NCI-H2227 (cell line): ENCODE results near the gene MKRN2.
"Not testable (repeated sequence)": the region's sequence is repeated elsewhere in the genome, so short reads cannot be mapped to it uniquely, and the experiment has no call there.

ENCODE experiments used
- DNase-seq: peaks from one replicate; lab custom pipeline; 2025; ENCODE audit not compliant: unreplicated experiment; lab: John Stamatoyannopoulos, UW

MKRN2 gene

DNA sequence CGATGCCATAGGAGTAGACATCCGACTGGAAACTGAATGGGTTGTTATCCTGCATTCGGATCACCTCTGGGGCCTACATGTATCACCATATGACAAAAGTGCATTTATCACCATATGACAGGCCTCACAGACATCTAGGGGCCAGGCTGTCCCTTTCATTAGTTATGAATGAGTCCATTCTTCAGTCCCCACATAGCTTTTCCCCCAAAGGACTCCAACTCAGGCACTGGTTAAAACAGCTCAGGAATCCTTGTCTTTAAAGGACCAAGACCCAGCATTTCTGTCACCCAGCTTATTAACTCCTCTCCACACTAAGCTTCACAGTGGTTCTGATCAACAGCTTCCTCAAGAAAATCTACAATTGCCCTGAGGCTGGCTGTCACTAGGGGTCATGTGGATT is 28.3 kb downstream of the MKRN2 start:
- no peak for DNase-seq

DNA sequence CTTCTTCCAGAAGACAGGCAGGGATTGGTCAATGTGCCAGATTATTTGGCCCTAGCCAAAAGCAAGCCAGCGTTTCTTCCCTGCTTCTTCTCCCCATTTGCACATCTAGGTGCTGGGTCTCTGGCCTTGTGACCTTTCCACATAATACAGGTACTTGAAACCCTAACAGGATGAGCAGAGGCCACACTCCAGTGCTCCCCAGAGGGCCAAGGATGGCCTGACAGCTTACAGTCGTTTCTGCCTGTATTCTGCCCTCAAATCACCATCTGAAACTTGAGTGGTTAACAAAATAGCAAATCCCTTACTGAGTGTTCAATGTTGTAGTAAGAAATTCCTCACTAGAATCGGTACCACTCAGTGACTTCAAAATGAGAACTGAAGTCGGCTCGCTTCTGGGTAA is 29.1 kb downstream of the MKRN2 start:
- DNase-seq, result no peak

DNA sequence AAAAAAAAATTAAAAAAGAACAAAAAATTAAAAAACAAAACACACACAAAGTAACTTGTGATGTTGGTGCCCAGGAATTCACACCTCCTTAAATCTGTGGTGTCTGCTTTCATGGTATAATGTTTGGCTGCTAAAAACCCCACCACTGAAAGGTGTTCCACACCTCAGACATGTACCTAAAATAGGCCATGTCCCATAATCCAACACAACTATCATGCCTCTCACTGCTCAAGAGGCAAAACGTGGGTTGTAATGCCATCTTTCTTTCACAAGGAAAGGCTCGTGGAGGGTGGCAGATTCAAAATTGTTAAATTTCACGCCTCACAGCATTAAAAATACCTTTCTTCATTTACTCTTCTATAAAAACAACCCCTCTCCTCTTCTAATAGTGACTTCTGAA is 29.5 kb downstream of the MKRN2 start:
- DNase-seq, result no peak

DNA sequence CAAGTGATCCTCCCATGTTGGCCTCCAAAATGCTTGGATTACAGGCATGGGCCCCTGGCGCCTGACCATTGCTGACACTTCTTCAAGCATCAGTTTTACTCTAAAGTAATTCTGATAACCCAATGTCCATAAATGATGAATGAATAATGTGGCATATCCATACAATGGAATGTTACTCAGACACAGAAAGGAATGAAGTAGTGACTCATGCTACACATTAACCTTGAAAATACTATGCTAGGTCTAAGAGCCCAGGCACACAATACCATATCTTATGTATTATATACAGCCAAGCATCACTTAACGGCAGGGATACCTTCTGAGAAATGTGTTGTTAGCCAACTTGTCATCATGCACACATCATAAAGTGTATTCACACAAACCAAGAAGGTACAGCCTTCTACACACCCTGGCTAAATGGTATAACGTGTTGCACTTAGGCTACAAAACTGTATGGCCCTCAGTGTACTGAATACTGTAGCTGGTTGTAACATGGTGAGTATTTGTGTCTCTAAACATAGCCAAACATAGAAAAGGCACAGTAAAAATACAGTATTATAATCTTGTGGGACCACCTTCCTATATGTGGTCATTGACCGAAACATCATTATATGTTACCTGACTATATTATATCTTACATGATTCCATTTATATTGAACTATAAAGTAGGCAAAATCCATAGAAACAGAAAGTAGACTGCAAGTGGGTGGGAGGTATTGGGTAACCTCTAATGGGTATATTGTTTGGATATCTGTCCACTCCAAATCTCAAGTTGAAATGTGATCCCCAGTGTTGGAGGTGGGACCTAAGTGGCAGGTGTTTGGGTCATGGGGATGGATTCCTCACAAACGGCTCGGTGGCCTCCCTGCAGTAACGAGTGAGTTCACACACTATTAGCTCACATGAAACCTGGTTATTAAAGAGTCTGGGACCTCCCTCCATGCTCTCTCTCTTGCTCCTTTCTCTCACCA is 31.4 kb downstream of the MKRN2 start:
- DNase-seq, result no peak

DNA sequence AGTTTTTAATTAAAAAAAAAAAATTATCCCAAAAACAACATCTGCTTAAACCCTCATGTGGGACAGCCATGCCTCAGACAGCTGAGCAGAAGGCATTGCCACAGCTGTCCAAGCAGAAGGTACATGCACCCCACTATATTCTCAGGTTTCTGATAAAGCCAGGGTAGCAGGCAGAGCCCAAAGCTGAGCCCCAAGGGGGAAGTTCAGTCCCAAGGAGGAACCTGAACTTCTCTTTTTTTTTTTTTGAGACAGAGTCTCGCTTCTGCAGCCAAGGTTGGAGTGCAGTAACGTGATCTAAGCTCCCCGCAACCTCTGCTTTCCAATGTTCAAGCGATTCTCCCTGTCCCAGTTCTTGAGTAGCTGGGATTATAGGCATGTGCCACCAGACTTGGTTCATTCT is 33.2 kb downstream of the MKRN2 start:
- no peak for DNase-seq

DNA sequence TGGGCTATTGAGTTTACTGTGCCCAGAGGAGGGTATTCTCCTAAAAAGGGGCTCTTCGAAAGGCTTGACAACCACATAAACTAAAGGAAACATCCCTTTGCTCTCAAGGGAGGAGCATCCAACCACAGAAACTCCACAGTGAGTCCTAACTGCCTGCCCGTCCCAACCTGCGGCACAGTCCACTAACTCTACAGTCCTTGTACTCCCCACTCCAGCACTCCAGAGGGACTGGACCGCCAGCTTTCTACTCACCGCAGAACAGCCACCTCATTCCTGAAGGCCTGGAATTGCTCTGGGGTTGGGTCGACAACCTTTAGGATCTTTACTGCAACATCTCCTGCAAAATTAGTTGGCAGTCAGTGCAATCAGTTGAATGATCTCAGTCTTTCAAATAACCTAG is 34.6 kb downstream of the MKRN2 start:
- DNase-seq, result no peak

DNA sequence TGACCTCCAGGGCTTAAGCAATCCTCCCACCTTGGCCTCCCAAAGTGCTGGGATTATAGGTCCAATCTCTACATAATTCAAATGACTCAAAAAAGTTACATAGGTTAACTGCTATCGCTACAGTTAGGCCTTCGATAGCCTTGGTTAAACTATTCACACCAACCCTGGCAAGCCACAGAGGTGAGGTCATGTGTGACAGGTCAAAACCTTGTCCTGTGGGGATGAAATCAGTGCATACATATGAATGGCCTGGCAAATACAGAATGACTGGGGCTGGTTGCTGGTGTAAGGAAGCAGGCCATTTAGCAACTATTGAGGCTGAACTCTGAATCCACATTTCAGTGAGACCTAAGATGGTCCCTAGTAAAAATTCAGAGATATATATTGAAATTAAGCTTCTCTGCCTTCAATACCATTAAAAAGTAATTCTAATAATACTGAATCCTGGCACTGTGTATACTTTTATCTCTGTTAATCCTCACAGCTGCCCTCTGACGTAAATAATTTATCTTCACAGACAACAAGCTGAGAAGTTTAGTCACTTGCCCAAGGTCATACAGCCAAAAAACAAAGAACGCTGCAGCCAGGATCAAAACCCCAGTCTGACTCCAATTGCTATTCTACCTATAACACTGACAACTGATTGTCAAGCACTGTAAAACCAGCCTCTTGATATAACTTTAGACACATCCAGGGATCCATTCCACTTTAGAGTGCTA is 35.3 kb downstream of the MKRN2 start:
- no peak for DNase-seq

DNA sequence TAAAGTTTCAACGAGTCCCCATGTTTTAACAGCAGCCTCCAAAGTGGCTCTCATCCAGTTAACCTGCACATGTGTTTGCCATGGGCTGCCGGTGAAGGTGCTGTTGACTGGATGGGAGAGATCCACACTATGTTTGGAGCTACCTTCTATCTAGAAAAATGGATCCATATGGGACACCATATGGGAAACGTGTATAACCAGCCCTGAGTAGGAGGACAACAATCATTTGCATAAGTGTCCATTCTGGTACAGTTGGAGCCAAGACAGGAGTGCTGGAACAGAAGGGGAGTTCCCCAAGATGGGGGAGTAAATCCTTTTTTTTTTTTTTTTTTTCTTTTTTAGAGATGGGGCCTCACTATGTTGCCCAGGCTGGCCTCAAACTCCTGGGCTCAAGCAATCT is 36.6 kb downstream of the MKRN2 start:
- no peak for DNase-seq

DNA sequence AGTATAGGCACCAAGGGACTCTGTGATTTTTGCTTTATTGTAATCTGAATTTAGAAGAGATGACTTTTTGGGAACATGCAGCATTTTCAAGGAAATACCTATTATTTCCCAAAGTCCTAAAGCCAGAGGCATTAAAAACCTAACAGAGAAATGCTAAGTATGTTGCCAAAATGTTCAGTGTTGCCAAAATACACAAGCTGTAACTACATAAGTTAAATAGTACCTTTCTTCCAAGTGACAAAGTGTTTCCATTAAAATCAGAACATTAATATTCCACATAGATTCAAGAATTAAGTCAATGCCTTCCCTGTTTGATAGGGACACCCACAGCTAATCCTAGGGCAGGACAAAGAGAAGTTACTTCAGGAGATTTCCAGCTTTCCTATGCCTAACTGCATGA is 42.0 kb downstream of the MKRN2 start:
- no peak for DNase-seq

DNA sequence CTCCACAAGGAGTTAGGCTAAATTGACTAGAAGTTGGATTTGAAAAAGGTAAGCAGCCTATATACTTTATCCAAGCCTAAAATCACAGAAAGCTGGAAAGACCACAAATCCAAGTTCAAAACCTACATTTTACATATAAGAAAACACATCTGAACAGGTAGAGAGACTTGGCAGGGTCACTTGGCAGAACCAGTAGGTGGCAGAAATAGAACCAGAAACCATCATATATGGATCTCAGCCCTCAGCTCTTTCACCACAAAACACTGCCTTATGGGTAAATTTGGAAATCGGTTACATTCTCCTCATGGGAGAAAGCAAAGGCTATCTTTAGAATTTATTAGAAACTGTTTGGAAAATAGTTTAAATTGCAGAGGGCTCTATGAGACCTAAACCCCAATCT is 44.2 kb downstream of the MKRN2 start:
- no peak for DNase-seq

DNA sequence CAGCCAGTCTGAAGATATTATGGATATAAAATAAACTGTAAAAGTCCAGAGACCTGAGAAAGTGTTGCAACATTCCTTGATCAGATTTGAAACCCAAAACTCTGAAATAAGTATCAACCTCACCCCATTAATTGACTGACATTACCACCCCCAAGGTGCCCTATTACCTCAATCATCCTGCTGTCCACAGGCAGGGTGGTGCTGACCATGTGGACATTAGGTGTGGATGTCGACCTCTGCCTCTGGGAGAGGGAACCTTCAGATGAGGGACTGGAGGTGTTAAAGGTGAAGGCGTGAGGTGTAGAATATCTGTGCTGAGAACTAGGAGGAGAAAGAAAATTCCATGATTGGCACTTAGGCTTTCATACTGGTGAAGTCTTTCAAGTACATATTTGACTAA is 47.1 kb downstream of the MKRN2 start:
- DNase-seq, result no peak

DNA sequence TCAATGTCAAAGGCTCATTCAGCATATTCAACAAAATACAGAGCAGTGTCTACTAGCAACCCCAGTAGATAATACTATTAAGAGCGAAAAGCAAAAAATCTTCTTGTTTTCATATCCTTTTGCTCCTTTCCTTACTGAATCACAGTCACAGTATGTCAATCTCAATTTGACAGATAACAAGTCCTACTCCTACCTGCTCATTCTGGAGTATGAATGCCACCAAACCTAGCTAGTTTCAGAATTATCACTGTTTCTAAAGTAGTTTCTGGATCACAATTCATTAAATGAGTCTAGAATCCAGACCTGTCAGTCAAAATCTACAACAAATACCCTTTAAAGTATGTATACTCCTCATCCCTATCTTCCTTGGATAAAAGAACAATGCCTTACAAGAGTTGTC is 51.5 kb downstream of the MKRN2 start:
- no peak for DNase-seq

DNA sequence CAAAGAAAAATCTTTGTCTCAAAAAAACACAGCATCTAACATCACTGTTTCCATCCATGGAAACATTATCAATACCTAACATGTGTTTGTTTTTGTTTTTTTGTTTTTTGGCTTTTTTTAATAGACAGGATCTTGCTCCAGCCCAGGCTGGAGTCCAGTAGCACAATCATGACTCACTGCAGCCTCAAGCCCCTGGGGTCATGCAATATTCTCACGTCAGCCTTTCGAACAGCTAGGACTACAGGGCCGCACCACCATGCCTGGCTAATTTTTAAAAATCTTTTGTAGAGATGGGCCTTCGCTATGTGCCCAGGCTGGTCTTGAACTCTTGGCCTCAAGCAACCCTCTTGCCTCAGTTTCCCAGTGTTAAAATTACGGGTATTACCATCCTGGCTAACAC is 54.2 kb downstream of the MKRN2 start:
- no peak for DNase-seq

DNA sequence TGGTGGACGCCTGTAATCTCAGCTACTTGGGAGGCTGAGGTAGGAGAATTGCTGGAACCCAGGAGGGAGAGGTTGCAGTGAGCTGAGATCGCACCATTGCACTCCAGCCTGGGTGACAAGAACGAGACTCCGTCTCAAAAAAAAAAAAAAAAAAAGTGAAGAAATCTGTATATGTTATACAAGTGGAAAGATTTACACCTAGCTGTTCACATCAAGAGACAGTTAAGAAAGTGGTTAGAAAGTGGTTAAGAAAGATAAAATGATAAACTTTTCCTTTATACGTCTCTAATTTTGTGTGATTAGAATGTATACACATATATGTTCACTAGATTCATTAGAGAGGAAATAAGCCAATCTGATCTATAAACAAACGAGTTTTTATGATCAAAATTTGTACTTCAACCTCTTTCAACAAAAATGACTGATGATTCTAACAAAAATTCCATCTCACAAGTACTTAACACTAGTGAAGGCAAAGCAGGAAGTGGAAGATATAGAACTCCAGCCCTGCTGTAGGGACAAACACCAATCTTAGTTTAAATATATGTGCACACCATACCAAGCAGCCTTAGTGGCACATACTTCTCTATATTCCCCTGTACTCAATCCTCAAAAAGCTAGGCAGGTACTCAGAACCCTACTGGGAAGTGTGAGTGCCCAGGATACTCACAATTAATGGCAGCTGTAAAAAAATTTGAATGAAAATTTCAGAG is 55.8 kb downstream of the MKRN2 start:
- no peak for DNase-seq

DNA sequence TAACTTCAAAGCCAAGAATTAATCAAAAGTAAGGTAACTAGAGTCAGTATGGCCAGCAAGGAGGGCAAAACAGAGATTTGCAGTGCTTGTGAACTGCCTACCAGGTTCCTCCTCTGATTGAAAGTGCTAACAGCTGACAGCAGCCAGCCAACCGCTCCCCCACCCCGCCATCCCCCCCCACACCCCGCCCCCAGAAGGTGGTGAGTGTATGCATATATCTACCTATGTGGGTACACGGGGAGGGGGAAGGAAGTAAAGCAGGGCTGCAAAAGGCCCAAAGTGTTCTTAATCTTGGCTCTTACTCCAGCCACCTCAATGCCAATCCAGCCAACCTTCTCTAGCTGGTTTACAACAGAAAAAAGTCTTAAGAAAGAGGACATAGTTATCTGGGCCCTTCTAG is 56.4 kb downstream of the MKRN2 start:
- no peak for DNase-seq

DNA sequence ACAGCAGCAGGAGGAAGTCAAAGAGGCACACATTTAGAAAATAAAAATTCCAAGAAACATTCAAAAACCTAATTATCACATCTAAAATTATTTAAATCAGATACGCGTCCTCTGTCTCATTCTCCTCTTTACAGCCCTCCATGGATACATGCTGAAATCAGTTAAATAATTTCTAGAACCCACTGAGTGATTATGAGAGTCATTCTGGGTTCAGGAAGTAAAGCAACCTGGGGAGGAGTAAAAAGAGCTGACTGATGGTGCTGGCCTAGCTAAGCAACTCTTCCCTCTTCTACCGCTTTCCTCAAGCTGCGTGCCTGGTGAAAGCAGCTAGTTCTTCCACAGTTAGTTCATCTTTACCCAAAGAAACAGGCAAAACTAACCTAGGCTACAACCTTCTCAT is 58.4 kb downstream of the MKRN2 start:
- DNase-seq, result no peak

DNA sequence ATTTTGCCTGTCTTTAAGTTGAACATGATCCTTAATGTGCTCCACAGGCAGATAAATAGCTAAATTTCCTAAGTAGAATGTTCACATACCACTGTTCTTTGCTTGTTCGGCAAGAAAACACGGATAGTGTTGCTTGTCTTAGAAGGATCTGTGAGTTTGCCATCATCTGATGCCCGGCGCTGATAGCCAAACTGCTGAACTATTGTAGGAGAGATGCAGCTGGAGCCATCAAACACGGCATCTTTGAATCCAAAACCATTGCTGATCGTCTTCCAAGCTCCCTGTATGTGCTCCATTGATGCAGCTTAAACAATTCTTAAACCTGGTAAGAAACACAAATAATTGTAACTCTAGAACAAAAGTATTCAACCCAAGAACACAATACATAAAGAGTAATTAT is 61.5 kb downstream of the MKRN2 start:
- no peak for DNase-seq

DNA sequence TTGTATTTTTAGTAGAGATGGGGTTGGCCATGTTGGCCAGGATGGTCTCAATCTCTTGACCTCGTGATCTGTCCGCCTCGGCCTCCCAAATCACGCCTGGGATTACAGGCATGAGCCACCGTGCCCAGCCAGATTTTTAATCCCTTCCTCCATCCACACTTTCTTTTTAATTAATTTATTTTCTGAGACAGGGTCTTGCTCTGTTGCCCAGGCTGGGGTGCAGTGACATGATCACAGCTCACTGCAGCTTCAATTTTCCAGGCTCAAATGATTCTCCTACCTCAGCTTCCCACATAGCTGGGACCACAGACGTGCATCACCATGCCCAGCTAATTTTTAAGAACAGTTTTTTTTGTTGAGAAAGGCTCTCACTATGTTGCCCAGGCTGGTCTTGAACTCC is 63.4 kb downstream of the MKRN2 start:
- no peak for DNase-seq

DNA sequence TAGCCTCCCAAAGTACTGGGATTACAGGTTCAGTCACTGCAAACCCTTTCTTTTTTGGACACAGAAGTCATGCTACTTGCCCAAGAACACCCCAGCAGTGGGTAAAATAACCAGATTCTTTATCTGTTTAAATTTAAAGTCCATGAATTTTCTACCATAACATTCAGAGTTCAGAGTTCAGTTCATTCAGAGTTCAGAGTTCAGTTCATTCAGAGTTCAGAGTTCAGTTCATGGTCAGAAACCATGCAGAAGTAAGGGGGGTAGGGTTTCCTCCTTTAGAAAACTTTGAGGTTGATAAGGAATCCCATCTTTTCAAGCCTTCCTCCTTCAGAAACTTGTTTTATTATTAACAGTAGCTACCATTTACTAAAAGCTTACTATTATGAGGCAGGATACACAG is 63.8 kb downstream of the MKRN2 start:
- DNase-seq, result no peak

DNA sequence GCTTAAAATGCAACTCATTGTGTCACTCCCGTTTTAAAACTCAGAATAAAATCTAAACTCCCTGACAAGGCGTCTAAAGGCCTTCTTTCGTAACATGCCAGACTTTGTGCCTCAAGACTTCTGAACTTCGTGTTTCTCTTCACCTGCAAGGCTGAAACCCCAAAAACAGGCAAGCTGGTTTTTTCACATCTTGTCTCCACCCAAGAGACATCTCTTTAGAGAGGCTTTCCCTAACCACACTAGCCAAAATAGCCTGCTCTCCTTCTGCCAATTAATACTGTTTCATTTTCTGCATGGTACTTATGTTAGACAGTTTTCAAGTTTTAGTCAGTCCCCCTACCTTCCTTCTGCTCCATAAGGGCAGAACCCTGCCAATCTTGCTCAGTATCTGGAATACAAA is 65.4 kb downstream of the MKRN2 start:
- no peak for DNase-seq

DNA sequence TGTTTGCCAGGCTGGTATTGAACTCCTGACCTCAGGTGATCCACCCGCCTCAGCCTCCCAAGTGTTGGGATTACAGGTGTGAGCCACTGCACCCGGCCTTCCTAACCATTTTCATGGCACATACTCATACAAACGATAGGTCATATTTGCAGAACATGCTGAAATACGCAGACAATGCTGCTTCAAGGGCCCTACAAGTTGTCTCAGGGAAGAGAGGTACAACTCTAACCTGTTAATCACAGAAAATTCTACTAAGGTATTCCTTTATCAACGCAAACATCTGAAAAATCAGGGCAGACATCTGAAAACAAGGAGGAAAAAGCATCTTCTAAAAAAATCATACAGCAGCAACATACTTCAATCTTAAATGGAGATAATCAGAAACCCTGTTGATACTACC is 67.2 kb downstream of the MKRN2 start:
- no peak for DNase-seq

DNA sequence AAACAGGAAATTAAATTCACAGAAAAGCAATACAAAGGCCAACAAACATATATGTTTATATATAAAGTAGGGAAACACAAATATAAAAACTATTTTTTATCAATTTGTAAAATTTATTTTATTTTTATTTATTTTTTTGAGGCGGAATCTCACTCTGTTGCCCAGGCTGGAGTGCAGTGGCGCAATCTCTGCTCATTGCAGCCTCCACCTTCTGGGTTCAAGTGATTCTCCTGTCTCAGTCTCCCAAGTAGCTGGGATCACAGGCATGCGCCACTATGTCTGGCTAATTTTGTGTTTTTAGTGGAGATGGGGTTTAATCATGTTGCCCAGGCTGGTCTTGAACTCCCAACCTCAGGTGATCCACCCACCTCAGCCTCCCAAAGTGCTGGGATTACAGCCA is 68.1 kb downstream of the MKRN2 start:
- not testable (repeated sequence) for DNase-seq
